Stimulated activated memory B cell treated with anti-CD40 and anti-IgM and Interleukin-4, amounts not matched to agents 10 μg/mL and 1 μg/mL and 100 μg/mL, for 72 hours (primary cell): ENCODE measurements around the gene GBA3.

ENCODE experiments used
- ATAC-seq: fragments of 150-1000 bp; cut with Tn5 transposase; 2 replicates; pipeline ENCODE4 v1.10.0; 2021
- H3K27ac Mint-ChIP-seq: one replicate; pipeline ENCODE4 v1.8.0; 2022; ENCODE audit warnings: mild to moderate bottlenecking, mixed read lengths
- H3K27me3 Mint-ChIP-seq: one replicate; pipeline ENCODE4 v1.8.0; 2022; ENCODE audit warnings: mixed read lengths
- H3K36me3 Mint-ChIP-seq: one replicate; pipeline ENCODE4 v1.8.0; 2022; ENCODE audit warnings: mixed read lengths
- H3K4me1 Mint-ChIP-seq: one replicate; pipeline ENCODE4 v1.8.0; 2022; ENCODE audit warnings: mixed read lengths
- H3K4me3 Mint-ChIP-seq: one replicate; pipeline ENCODE4 v1.8.0; 2022; ENCODE audit warnings: mild to moderate bottlenecking, moderate library complexity, mixed read lengths
- H3K9me3 Mint-ChIP-seq: one replicate; pipeline ENCODE4 v1.8.0; 2022; ENCODE audit warnings: mixed read lengths

GBA3 gene

GRCh38 chr4:22787753-22788375 is 95.1 kb downstream of the GBA3 start:
- H3K4me3 Mint-ChIP-seq, result no peak overlapping the region
- H3K27ac Mint-ChIP-seq, result no peak overlapping the region
- no peaks in the 10 kb centered on the region for H3K36me3 Mint-ChIP-seq
- no peaks in the 10 kb centered on the region for H3K4me1 Mint-ChIP-seq
- no peaks in the 10 kb centered on the region for H3K27me3 Mint-ChIP-seq
- peaks cover 8% of the 10 kb centered on the region for H3K9me3 Mint-ChIP-seq
- ATAC-seq, result no peak

GRCh38 chr4:22790631-22791030 is 97.9 kb downstream of the GBA3 start:
- Mint-ChIP-seq H3K9me3 (peaks cover 8% of the 10 kb centered on the region), H3K36me3 (no peaks in the 10 kb centered on the region), H3K27ac (no peak overlapping the region), H3K27me3 (no peaks in the 10 kb centered on the region), H3K4me1 (no peaks in the 10 kb centered on the region), H3K4me3 (no peak overlapping the region)
- ATAC-seq, result no peak

- Mint-ChIP-seq H3K27me3 (no peaks in the 10 kb centered on the region), H3K9me3 (peaks cover 6% of the 10 kb centered on the region), H3K4me1 (no peaks in the 10 kb centered on the region), H3K36me3 (no peaks in the 10 kb centered on the region), H3K27ac (no peak overlapping the region), H3K4me3 (no peak overlapping the region)
- ATAC-seq, result no peak
These were observed 102.0 kb downstream of the GBA3 start for GRCh38 chr4:22794732-22795131.

DNA sequence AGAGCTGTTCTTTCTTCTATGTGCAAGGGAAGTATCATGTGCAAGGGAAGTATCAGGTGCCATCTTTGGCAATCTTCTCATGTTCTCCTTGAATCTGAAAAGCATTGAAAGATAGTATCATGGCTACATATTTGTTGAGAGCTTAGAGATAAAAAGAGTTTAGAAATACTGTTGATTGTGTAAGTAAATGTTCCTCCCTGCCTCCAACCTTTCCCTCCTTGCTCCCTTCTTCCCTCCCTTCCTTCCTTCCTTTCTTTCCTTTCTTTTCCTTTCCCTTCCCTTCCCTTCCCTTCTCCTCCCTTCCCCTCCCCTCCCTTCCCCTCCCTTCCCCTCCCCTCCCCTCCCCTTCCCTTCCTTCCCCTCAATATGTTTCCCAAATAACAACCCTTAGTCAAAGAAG is 108.7 kb downstream of the GBA3 start:
- H3K27ac Mint-ChIP-seq, result no peak overlapping the region
- H3K4me1 Mint-ChIP-seq, result no peaks in the 10 kb centered on the region
- peaks cover 7% of the 10 kb centered on the region for H3K9me3 Mint-ChIP-seq
- no peaks in the 10 kb centered on the region for H3K36me3 Mint-ChIP-seq
- no peak for ATAC-seq
- H3K4me3 Mint-ChIP-seq, result no peak overlapping the region
- H3K27me3 Mint-ChIP-seq, result no peaks in the 10 kb centered on the region

- Mint-ChIP-seq H3K27ac (no peak overlapping the region), H3K4me1 (no peaks in the 10 kb centered on the region), H3K9me3 (peaks cover 10% of the 10 kb centered on the region), H3K4me3 (no peak overlapping the region), H3K27me3 (no peaks in the 10 kb centered on the region), H3K36me3 (no peaks in the 10 kb centered on the region)
- ATAC-seq, result no peak
These were observed 110.1 kb downstream of the GBA3 start for GRCh38 chr4:22802876-22803275.

GRCh38 chr4:22803512-22803911 is 110.8 kb downstream of the GBA3 start:
- no peak for ATAC-seq
- Mint-ChIP-seq H3K9me3 (peaks cover 10% of the 10 kb centered on the region), H3K4me1 (no peaks in the 10 kb centered on the region), H3K27me3 (no peaks in the 10 kb centered on the region), H3K27ac (no peak overlapping the region), H3K4me3 (no peak overlapping the region), H3K36me3 (no peaks in the 10 kb centered on the region)

DNA sequence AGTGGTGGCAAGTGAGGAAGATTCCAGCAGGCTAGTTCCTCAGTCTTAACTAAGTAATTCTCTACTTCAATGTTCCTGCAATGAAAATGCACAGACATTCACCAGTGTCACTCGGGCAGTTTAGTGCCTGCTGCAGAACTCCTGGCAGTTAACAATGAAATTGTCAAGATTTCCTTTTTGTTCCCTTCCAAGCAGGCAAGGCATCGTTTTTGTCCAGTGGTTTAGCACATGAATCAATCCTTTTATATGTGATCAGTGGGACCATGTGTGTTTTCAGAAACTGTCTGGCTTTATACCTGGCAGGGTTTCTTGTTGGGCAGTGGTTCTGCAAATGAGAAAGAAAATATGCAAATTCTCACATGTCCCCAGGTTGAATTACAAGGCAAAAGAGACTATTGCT is 122.2 kb downstream of the GBA3 start:
- ATAC-seq, result no peak
- peaks cover 7% of the 10 kb centered on the region for H3K9me3 Mint-ChIP-seq
- H3K4me1 Mint-ChIP-seq, result no peaks in the 10 kb centered on the region
- H3K36me3 Mint-ChIP-seq, result no peaks in the 10 kb centered on the region
- no peak overlapping the region for H3K27ac Mint-ChIP-seq
- no peaks in the 10 kb centered on the region for H3K27me3 Mint-ChIP-seq
- no peak overlapping the region for H3K4me3 Mint-ChIP-seq

- no peaks in the 10 kb centered on the region for H3K27me3 Mint-ChIP-seq
- no peak overlapping the region for H3K4me3 Mint-ChIP-seq
- no peaks in the 10 kb centered on the region for H3K36me3 Mint-ChIP-seq
- no peaks in the 10 kb centered on the region for H3K4me1 Mint-ChIP-seq
- no peak for ATAC-seq
- H3K27ac Mint-ChIP-seq, result no peak overlapping the region
- peaks cover 3% of the 10 kb centered on the region for H3K9me3 Mint-ChIP-seq
These were observed 131.4 kb downstream of the GBA3 start for GRCh38 chr4:22824091-22824490.

DNA sequence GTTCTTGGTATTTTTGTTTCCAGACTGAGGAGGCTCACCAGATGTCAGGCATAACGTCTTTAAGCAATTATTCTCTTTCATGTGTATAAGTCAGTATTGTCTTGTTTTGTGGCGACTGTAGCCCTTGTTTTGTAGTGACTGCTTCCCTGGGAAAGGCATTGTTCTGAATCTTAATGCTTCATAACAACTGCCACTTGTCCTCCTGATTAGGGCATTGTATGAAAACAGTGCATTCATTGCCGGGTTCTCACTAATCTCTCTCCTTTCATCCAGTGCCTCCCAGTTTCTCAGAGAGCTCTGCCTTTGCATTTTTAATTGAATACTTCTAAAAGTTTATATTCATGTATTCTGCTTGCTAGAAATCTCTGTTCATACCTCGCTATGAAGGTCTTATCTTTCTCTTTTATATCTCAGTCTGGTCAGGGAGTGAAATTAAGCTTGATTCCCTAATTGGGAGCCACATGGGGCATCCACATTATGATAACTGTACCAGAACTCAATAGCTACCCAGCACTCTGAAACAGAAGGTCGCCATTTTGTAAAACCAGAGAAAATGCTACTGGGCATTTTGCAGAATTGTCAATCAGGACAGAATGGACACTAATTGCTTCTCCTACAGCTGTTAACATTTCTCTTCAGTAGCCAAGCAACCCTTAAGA is 149.8 kb downstream of the GBA3 start:
- no peak for ATAC-seq
- no peaks in the 10 kb centered on the region for H3K9me3 Mint-ChIP-seq

GRCh38 chr4:22848332-22848731 is 155.6 kb downstream of the GBA3 start:
- Mint-ChIP-seq H3K27ac (no peak overlapping the region), H3K36me3 (no peaks in the 10 kb centered on the region), H3K9me3 (no peaks in the 10 kb centered on the region), H3K4me1 (no peaks in the 10 kb centered on the region), H3K27me3 (no peaks in the 10 kb centered on the region), H3K4me3 (no peak overlapping the region)
- ATAC-seq, result no peak

More for the DNA sequence above, 149.8 kb downstream of the GBA3 start:
- Mint-ChIP-seq H3K27ac (no peak overlapping the region), H3K4me1 (no peaks in the 10 kb centered on the region), H3K27me3 (no peaks in the 10 kb centered on the region), H3K4me3 (no peak overlapping the region), H3K36me3 (no peaks in the 10 kb centered on the region)

GRCh38 chr4:22850055-22850454 is 157.3 kb downstream of the GBA3 start:
- no peaks in the 10 kb centered on the region for H3K4me1 Mint-ChIP-seq
- no peaks in the 10 kb centered on the region for H3K27me3 Mint-ChIP-seq
- H3K9me3 Mint-ChIP-seq, result no peaks in the 10 kb centered on the region
- H3K4me3 Mint-ChIP-seq, result no peak overlapping the region
- ATAC-seq, result no peak
- H3K36me3 Mint-ChIP-seq, result no peaks in the 10 kb centered on the region
- H3K27ac Mint-ChIP-seq, result no peak overlapping the region

- Mint-ChIP-seq H3K9me3 (no peaks in the 10 kb centered on the region), H3K4me1 (no peaks in the 10 kb centered on the region)
- ATAC-seq, result no peak
These were observed 157.9 kb downstream of the GBA3 start for GRCh38 chr4:22850630-22851029.

DNA sequence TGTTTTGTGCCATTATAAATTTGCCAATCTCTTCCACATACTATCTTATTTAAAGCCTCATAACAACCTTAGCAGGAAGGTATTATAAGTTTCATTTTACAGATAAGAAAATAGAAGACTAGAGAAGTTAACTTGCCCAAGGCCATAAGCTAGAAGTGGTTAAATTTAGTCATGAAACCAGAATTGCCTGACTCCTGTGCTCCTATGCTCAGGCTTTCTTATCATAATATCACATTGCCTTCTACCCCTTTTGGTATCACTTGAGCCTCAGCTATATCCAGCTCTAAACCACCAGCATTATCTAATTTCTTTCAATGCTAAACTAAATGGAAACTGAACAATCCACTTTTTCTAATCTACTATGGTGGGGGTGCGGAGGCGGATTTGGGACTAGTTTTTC is 164.7 kb downstream of the GBA3 start:
- H3K27me3 Mint-ChIP-seq, result no peaks in the 10 kb centered on the region
- peaks cover 2% of the 10 kb centered on the region for H3K9me3 Mint-ChIP-seq
- H3K27ac Mint-ChIP-seq, result no peak overlapping the region
- H3K4me1 Mint-ChIP-seq, result no peaks in the 10 kb centered on the region
- no peaks in the 10 kb centered on the region for H3K36me3 Mint-ChIP-seq
- H3K4me3 Mint-ChIP-seq, result no peak overlapping the region
- no peak for ATAC-seq

More at GRCh38 chr4:22850630-22851029, 157.9 kb downstream of the GBA3 start:
- no peaks in the 10 kb centered on the region for H3K36me3 Mint-ChIP-seq
- H3K4me3 Mint-ChIP-seq, result no peak overlapping the region
- H3K27me3 Mint-ChIP-seq, result no peaks in the 10 kb centered on the region
- no peak overlapping the region for H3K27ac Mint-ChIP-seq

DNA sequence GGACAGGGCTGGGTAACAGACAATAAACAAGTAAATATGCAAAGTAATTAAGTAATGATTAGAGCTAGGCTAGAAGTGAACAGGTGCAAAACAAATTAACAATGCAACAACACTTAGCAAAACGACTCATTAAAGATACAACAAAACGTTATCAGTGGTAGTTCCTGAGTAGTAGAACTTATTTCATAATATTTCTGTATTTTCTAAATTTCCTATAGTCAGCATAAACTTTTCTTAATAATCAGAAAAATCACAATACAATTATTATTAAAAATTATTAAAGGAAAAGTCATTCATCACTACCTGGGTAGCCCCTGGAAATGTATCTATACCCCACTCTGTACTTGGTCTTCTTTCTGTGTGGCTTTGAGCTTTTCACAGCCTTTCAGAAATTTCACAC is 166.6 kb downstream of the GBA3 start:
- Mint-ChIP-seq H3K9me3 (peaks cover 6% of the 10 kb centered on the region), H3K4me1 (no peaks in the 10 kb centered on the region), H3K36me3 (no peaks in the 10 kb centered on the region), H3K27ac (no peak overlapping the region), H3K27me3 (no peaks in the 10 kb centered on the region), H3K4me3 (no peak overlapping the region)
- ATAC-seq, result no peak
